ENCODE results near the gene PLEK. TPM values are rescaled to one million over a fixed set of nuclear protein-coding genes. Genes with fewer than 3 reads are reported as not detected.
A peak's percentile ranks its signal among the peaks of the same experiment; 100 is the strongest.
"Not testable (repeated sequence)": the region's sequence is repeated elsewhere in the genome, so short reads cannot be mapped to it uniquely, and the experiment has no call there.

Gene PLEK
- polyA plus RNA-seq, 6 donors from 2014 or later = 69.0 to 215 (median 129) TPM

GRCh38 chr2:68378779-68379178 lies 13.7 kb downstream of the PLEK start:
- not testable (repeated sequence) for H3K9me3 Mint-ChIP-seq
- peaks cover 33 to 44% of the 10 kb centered on the region in 2 donors for H3K36me3 Mint-ChIP-seq

GRCh38 chr2:68379184-68379708 lies 14.2 kb downstream of the PLEK start:
- H3K4me3 Mint-ChIP-seq = peak overlapping the region in 3 of 8 donors; percentile 40 to 73 (median 61)
- peaks cover 33 to 48% of the 10 kb centered on the region in 2 donors for H3K36me3 Mint-ChIP-seq
- no peak for DNase-seq
- no peaks in the 10 kb centered on the region for H3K27me3 Mint-ChIP-seq
- peaks cover 0 to 4% (median 0%) of the 10 kb centered on the region in 7 donors for H3K9me3 Mint-ChIP-seq
- no peak for ATAC-seq (ENCODE audit: low read depth in 2 of 2)
- H3K4me1 Mint-ChIP-seq = peaks cover 74 to 79% (median 76%) of the 10 kb centered on the region in 3 donors
- peak overlapping the region in 4 of 6 donors; percentile 63 to 83 (median 68) for H3K27ac Mint-ChIP-seq

More at GRCh38 chr2:68378779-68379178, 13.7 kb downstream of the PLEK start:
- peak overlapping the region in 1 of 8 donors; percentile 16 for H3K4me3 Mint-ChIP-seq
- ATAC-seq (ENCODE audit: low read depth in 2 of 2); DNase-seq; H3K27me3 Mint-ChIP-seq: not testable (repeated sequence)
- H3K4me1 Mint-ChIP-seq = peaks cover 73 to 77% (median 75%) of the 10 kb centered on the region in 3 donors
- peak overlapping the region in 4 of 6 donors; percentile 20 to 83 (median 43) for H3K27ac Mint-ChIP-seq

GRCh38 chr2:68383778-68384177 lies 18.7 kb downstream of the PLEK start:
- Mint-ChIP-seq H3K4me1 (peaks cover 75 to 84% (median 80%) of the 10 kb centered on the region in 3 donors), H3K4me3 (peak overlapping the region in 6 of 8 donors; percentile 15 to 87 (median 47)), H3K9me3 (peaks cover 0 to 4% (median 0%) of the 10 kb centered on the region in 7 donors), H3K27me3 (no peaks in the 10 kb centered on the region), H3K36me3 (peaks cover 44 to 69% of the 10 kb centered on the region in 2 donors), H3K27ac (peak overlapping the region; percentile 57 to 100 (median 94))
- ATAC-seq (ENCODE audit: low read depth in 2 of 2) = no peak
- no peak for DNase-seq

- Mint-ChIP-seq H3K27me3 (no peaks in the 10 kb centered on the region), H3K36me3 (peaks cover 47 to 70% of the 10 kb centered on the region in 2 donors), H3K27ac (peak overlapping the region; percentile 52 to 100 (median 98)), H3K9me3 (peaks cover 0 to 4% (median 0%) of the 10 kb centered on the region in 7 donors), H3K4me1 (peaks cover 77 to 87% (median 81%) of the 10 kb centered on the region in 3 donors), H3K4me3 (peak overlapping the region in 7 of 8 donors; percentile 15 to 91 (median 53))
- DNase-seq = no peak
- ATAC-seq (ENCODE audit: low read depth in 2 of 2) = no peak
Measured at GRCh38 chr2:68384485-68385107, 19.5 kb downstream of the PLEK start.

- Mint-ChIP-seq H3K27me3 (no peaks in the 10 kb centered on the region), H3K4me3 (peak overlapping the region; percentile 17 to 91 (median 85)), H3K27ac (peak overlapping the region; percentile 52 to 100 (median 98)), H3K9me3 (no peaks in the 10 kb centered on the region), H3K4me1 (peaks cover 76 to 90% (median 80%) of the 10 kb centered on the region in 3 donors), H3K36me3 (peaks cover 44 to 63% of the 10 kb centered on the region in 2 donors)
- ATAC-seq (ENCODE audit: low read depth in 2 of 2) (peak; percentile 57 to 64), DNase-seq (peak; percentile 74)
Measured at GRCh38 chr2:68385220-68385906, 20.3 kb downstream of the PLEK start.

GRCh38 chr2:68385907-68386287 lies 20.8 kb downstream of the PLEK start:
- Mint-ChIP-seq H3K27me3 (no peaks in the 10 kb centered on the region), H3K4me1 (peaks cover 73 to 93% (median 80%) of the 10 kb centered on the region in 3 donors), H3K36me3 (peaks cover 40 to 59% of the 10 kb centered on the region in 2 donors), H3K27ac (peak overlapping the region; percentile 98 to 100 (median 98)), H3K9me3 (no peaks in the 10 kb centered on the region), H3K4me3 (peak overlapping the region in 7 of 8 donors; percentile 17 to 91 (median 84))
- DNase-seq = no peak
- no peak for ATAC-seq (ENCODE audit: low read depth in 2 of 2)

- peaks cover 42 to 54% of the 10 kb centered on the region in 2 donors for H3K36me3 Mint-ChIP-seq
- ATAC-seq (ENCODE audit: low read depth in 2 of 2) (no peak), DNase-seq (no peak)
- peak overlapping the region in 6 of 8 donors; percentile 14 to 78 (median 28) for H3K4me3 Mint-ChIP-seq
- peak overlapping the region; percentile 88 to 100 (median 98) for H3K27ac Mint-ChIP-seq
- no peaks in the 10 kb centered on the region for H3K9me3 Mint-ChIP-seq
- no peaks in the 10 kb centered on the region for H3K27me3 Mint-ChIP-seq
- H3K4me1 Mint-ChIP-seq = peaks cover 76 to 93% (median 85%) of the 10 kb centered on the region in 3 donors
Measured at GRCh38 chr2:68386365-68386764, 21.3 kb downstream of the PLEK start.

GRCh38 chr2:68387408-68388350 lies 22.6 kb downstream of the PLEK start:
- peak; percentile 81 to 83 for ATAC-seq (ENCODE audit: low read depth in 2 of 2)
- peaks cover 76 to 92% (median 86%) of the 10 kb centered on the region in 3 donors for H3K4me1 Mint-ChIP-seq
- H3K27me3 Mint-ChIP-seq = no peaks in the 10 kb centered on the region
- peak; percentile 83 for DNase-seq
- peak overlapping the region; percentile 31 to 92 (median 80) for H3K4me3 Mint-ChIP-seq
- H3K9me3 Mint-ChIP-seq = no peaks in the 10 kb centered on the region
- peak overlapping the region; percentile 90 to 100 (median 100) for H3K27ac Mint-ChIP-seq
- H3K36me3 Mint-ChIP-seq = peaks cover 47 to 53% of the 10 kb centered on the region in 2 donors

- ATAC-seq (ENCODE audit: low read depth in 2 of 2) (no peak), DNase-seq (no peak)
- Mint-ChIP-seq H3K9me3 (no peaks in the 10 kb centered on the region), H3K4me3 (peak overlapping the region; percentile 31 to 92 (median 78)), H3K27me3 (no peaks in the 10 kb centered on the region), H3K4me1 (peaks cover 79 to 93% (median 85%) of the 10 kb centered on the region in 3 donors), H3K27ac (peak overlapping the region; percentile 90 to 100 (median 100)), H3K36me3 (peaks cover 50 to 53% of the 10 kb centered on the region in 2 donors)
Measured at GRCh38 chr2:68388358-68388757, 23.3 kb downstream of the PLEK start.

GRCh38 chr2:68388772-68389171 lies 23.7 kb downstream of the PLEK start:
- Mint-ChIP-seq H3K27me3 (no peaks in the 10 kb centered on the region), H3K9me3 (no peaks in the 10 kb centered on the region), H3K4me1 (peaks cover 75 to 91% (median 82%) of the 10 kb centered on the region in 3 donors), H3K4me3 (peak overlapping the region in 7 of 8 donors; percentile 31 to 92 (median 77)), H3K36me3 (peaks cover 48 to 53% of the 10 kb centered on the region in 2 donors), H3K27ac (peak overlapping the region; percentile 90 to 100 (median 100))
- DNase-seq (no peak), ATAC-seq (ENCODE audit: low read depth in 2 of 2) (no peak)

- no peak for ATAC-seq (ENCODE audit: low read depth in 2 of 2)
- Mint-ChIP-seq H3K4me1 (peaks cover 67 to 83% (median 73%) of the 10 kb centered on the region in 3 donors), H3K9me3 (no peaks in the 10 kb centered on the region), H3K27me3 (no peaks in the 10 kb centered on the region), H3K4me3 (no peak overlapping the region), H3K27ac (peak overlapping the region in 2 of 6 donors; percentile 100), H3K36me3 (peaks cover 51 to 58% of the 10 kb centered on the region in 2 donors)
- DNase-seq = no peak
Measured at GRCh38 chr2:68390114-68390513, 25.0 kb downstream of the PLEK start.

- H3K4me3 Mint-ChIP-seq = no peak overlapping the region
- peak overlapping the region in 2 of 6 donors; percentile 29 to 33 for H3K27ac Mint-ChIP-seq
- peaks cover 62 to 81% (median 71%) of the 10 kb centered on the region in 3 donors for H3K4me1 Mint-ChIP-seq
- H3K36me3 Mint-ChIP-seq = peaks cover 55 to 63% of the 10 kb centered on the region in 2 donors
- H3K27me3 Mint-ChIP-seq = no peaks in the 10 kb centered on the region
- H3K9me3 Mint-ChIP-seq = no peaks in the 10 kb centered on the region
- ATAC-seq (ENCODE audit: low read depth in 2 of 2) = no peak
- no peak for DNase-seq
Measured at GRCh38 chr2:68390586-68390985, 25.5 kb downstream of the PLEK start.

All from naive B cell (primary cell).